Activated CD8-positive, alpha-beta memory T cell treated with anti-CD3 and anti-CD28 coated beads, Interleukin-2, amount 10 ng/mL, durations not matched to agents 7 days and 5 days (primary cell): ENCODE data around the gene TNFRSF25. TPM values are rescaled to one million over a fixed set of nuclear protein-coding genes. Genes with fewer than 3 reads are reported as not detected.

Source experiments
- ATAC-seq: fragments of 150-1000 bp; cut with Tn5 transposase; one replicate; pipeline ENCODE4 v1.10.0; 2021; ENCODE audit warnings: moderate library complexity
- CTCF ChIA-PET: fragments of 350-600 bp; sonication (Branson Sonifier 250); formaldehyde crosslinking; loops from one replicate; lab custom pipeline; 2021; ENCODE audit warnings: antibody characterized with exemption; lab: Charles Lee
- DNase-seq: peaks from one replicate; pipeline ENCODE4 v3.0.0-alpha.2; 2020
- H3K27ac Mint-ChIP-seq: one replicate; pipeline ENCODE4 v1.8.0; 2021; ENCODE audit warnings: mild to moderate bottlenecking, mixed read lengths
- H3K27me3 Mint-ChIP-seq: one replicate; pipeline ENCODE4 v1.8.0; 2021; ENCODE audit warnings: mixed read lengths
- H3K36me3 Mint-ChIP-seq: one replicate; pipeline ENCODE4 v1.8.0; 2021; ENCODE audit warnings: mild to moderate bottlenecking, mixed read lengths
- H3K4me1 Mint-ChIP-seq: one replicate; pipeline ENCODE4 v1.8.0; 2021; ENCODE audit warnings: mixed read lengths
- H3K4me3 Mint-ChIP-seq: one replicate; pipeline ENCODE4 v1.8.0; 2021; ENCODE audit warnings: mild to moderate bottlenecking, moderate library complexity, mixed read lengths
- H3K9me3 Mint-ChIP-seq: one replicate; pipeline ENCODE4 v1.8.0; 2022; ENCODE audit warnings: low read depth, mixed read lengths
- microRNA-seq: library from miRNA; unstranded; fragments of <30 nt; microRNA quantifications from one replicate; pipeline ENCODE4 v1.2.0, GENCODE V29; 2022
- total RNA-seq, 2 experiments: library from RNA; stranded (reverse); gene quantifications; one replicate each; pipeline ENCODE4 v1.2.3, GENCODE V29; 2021

The TNFRSF25 gene
- total RNA-seq, 2 experiments from 2014 or later: 54.3 to 71.6 TPM

- Mint-ChIP-seq H3K27me3 (peaks cover 64% of the 10 kb centered on the region), H3K4me3 (no peak overlapping the region), H3K9me3 (no peaks in the 10 kb centered on the region), H3K4me1 (peaks cover 9% of the 10 kb centered on the region), H3K36me3 (no peaks in the 10 kb centered on the region), H3K27ac (no peak overlapping the region)
- ATAC-seq: peak; percentile 85
- CTCF ChIA-PET: interaction anchor here (0.8 to 5.0 kb wide), 16 partner anchors 8 to 172 kb away, joined by 3 to 26 read pairs (median 4); no protein-coding TSS in a partner anchor
- DNase-seq: peak; percentile 65
Measured at GRCh38 chr1:6414443-6414844, 51.5 kb downstream of the TNFRSF25 start.

GRCh38 chr1:6412896-6413295, 53.1 kb downstream of the TNFRSF25 start:
- H3K4me3 Mint-ChIP-seq: no peak overlapping the region
- no peak for ATAC-seq
- CTCF ChIA-PET: interaction anchor here (1.8 to 5.0 kb wide), 4 partner anchors 7 to 65 kb away, joined by 8 to 26 read pairs (median 12); no protein-coding TSS in a partner anchor
- no peaks in the 10 kb centered on the region for H3K36me3 Mint-ChIP-seq
- H3K4me1 Mint-ChIP-seq: peaks cover 9% of the 10 kb centered on the region
- H3K27ac Mint-ChIP-seq: no peak overlapping the region
- peaks cover 61% of the 10 kb centered on the region for H3K27me3 Mint-ChIP-seq
- H3K9me3 Mint-ChIP-seq: no peaks in the 10 kb centered on the region
- no peak for DNase-seq

Small RNA genes lying within 50 kb of the gene (microRNA-seq; reads per million reads assigned to microRNA genes)
- not detected for gene MIR4252

Other genes starting within 250 kb of the TNFRSF25 start
- gene ICMT, start 230.2 kb downstream of the TNFRSF25 start, total RNA-seq: 10 to 100 TPM; 59.1 to 72.8 TPM
- gene HES3, start 222.0 kb downstream of the TNFRSF25 start, total RNA-seq: not detected
- gene GPR153, start 205.1 kb downstream of the TNFRSF25 start, total RNA-seq: 1 to 10 TPM; 1.1 to 1.2 TPM
- gene ACOT7, start 72.4 kb downstream of the TNFRSF25 start, total RNA-seq: 10 to 100 TPM; 81.3 to 87.0 TPM
- under 1 TPM in 1 of 2 experiments, not detected in 1; 0.52 TPM for gene HES2, start 46.3 kb downstream of the TNFRSF25 start, total RNA-seq
- gene ESPN, start 41.4 kb downstream of the TNFRSF25 start, total RNA-seq: under 1 TPM; 0.32 to 0.89 TPM
- 1 to 10 TPM; 1.1 to 1.7 TPM for gene PLEKHG5, start 25.5 kb upstream of the TNFRSF25 start, total RNA-seq
- gene NOL9, start 88.3 kb upstream of the TNFRSF25 start, total RNA-seq: 10 to 100 TPM; 32.5 to 39.1 TPM
- not detected for gene TAS1R1, start 89.1 kb upstream of the TNFRSF25 start, total RNA-seq
- 10 to 100 TPM; 30.7 to 37.4 TPM for gene ZBTB48, start 113.8 kb upstream of the TNFRSF25 start, total RNA-seq
- 10 to 100 TPM; 23.9 to 28.2 TPM for gene KLHL21, start 136.7 kb upstream of the TNFRSF25 start, total RNA-seq
- gene PHF13, start 147.6 kb upstream of the TNFRSF25 start, total RNA-seq: 10 to 100 TPM; 10.7 to 15.9 TPM
- 10 to 100 TPM; 24.3 to 24.4 TPM for gene THAP3, start 158.7 kb upstream of the TNFRSF25 start, total RNA-seq
- 10 to 100 TPM; 45.4 to 51.0 TPM for gene DNAJC11, start 235.6 kb upstream of the TNFRSF25 start, total RNA-seq